Activated T-cell treated with anti-CD3 and anti-CD28 coated beads, Interleukin-2, amount 50 U/mL, for 48 hours (primary cell): Measurements from ENCODE around the gene APH1A.
"Not testable (repeated sequence)": the region's sequence is repeated elsewhere in the genome, so short reads cannot be mapped to it uniquely, and the experiment has no call there.

Source experiments
- DNase-seq, 2 experiments: peaks; one replicate each; pipeline ENCODE4 v3.0.0-alpha.2; 2020

APH1A gene

DNA sequence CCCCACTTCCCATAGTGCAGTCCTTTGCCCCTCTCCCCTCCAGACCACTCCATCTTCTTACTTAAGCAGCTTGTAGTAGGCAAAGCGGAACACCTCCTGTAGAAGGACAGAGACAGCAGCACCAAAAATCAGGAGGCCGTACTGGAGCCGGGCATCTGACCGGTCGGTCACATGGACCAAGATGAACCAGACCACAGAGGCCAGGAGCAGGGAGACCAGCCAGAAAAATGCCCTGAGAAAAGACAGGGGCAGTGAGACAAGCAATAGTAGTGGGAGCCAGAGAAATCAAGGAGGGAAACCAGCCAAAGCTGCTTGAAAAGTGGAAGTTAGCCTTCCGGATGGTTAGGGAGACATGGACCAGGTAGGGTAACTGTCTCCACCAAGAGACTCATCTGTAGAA, 920 bp downstream of the APH1A start:
- no peak for DNase-seq

DNA sequence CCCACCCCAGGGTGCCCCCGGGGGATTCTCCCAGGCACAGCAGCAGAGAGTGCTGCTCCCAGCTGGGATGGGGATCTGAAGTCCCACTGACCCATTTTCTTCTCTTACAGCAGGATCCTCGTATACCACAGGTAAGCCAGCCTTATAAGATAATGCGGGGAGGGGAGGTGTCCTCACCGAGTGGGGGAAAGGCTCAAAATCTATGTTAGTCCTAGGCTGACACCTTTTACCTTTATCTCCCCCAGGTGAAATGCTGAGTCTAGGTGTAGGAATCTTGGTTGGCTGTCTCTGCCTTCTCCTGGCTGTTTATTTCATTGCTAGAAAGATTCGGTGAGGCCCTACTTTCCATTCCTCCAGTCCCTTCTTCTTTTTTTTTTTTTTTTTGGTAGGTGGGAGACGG, 5.3 kb downstream of the APH1A start:
- DNase-seq, result no peak

DNA sequence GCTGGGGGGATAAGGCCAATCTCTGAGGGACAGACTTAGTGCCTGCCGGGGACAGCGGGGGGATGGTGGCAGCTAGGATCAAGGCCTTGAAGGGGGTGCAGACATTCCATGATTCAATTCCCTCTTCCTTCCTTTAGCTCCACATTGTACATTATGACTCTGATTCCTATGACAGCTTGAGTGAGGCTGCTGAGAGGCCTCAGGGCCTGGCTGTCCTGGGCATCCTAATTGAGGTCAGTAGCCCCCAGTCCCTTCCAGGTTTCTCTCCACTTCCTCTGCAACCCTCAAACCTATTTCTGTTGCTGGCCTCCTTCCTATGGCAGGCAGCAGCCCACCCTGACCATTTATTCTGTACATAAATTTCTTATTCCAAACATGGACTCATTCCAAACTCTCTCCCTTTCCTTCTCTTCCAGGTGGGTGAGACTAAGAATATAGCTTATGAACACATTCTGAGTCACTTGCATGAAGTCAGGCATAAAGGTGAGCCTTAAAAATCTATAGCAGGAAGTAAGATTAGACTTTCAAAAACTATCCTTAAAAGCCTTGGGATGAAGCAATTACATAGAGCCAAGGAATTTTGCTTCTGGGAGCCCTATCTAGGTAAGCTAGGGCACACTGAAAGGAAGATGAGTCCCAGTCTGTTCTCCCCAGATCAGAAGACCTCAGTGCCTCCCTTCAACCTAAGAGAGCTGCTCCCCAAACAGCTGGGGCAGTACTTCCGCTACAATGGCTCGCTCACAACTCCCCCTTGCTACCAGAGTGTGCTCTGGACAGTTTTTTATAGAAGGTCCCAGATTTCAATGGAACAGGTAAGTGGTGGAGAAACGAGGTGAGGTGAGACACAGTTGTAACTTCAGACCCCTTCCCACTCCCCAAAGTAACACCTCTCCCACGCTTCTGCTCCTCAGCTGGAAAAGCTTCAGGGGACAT, 6.2 kb downstream of the APH1A start:
- DNase-seq, result no peak

DNA sequence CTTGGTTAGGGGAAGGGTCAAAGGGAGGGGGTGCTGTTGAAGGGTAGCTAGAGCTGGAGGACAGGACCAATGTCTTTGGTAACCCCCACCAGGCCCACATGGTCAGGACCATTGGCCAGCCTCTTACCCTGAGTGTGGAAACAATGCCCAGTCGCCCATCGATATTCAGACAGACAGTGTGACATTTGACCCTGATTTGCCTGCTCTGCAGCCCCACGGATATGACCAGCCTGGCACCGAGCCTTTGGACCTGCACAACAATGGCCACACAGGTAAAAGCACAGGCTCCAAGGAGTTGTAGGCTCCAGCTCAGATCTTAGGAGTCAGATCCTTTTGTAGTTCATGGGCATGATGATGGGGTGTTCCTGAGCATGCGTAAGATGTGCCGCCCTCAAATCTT, 7.4 kb downstream of the APH1A start:
- DNase-seq, result no peak

DNA sequence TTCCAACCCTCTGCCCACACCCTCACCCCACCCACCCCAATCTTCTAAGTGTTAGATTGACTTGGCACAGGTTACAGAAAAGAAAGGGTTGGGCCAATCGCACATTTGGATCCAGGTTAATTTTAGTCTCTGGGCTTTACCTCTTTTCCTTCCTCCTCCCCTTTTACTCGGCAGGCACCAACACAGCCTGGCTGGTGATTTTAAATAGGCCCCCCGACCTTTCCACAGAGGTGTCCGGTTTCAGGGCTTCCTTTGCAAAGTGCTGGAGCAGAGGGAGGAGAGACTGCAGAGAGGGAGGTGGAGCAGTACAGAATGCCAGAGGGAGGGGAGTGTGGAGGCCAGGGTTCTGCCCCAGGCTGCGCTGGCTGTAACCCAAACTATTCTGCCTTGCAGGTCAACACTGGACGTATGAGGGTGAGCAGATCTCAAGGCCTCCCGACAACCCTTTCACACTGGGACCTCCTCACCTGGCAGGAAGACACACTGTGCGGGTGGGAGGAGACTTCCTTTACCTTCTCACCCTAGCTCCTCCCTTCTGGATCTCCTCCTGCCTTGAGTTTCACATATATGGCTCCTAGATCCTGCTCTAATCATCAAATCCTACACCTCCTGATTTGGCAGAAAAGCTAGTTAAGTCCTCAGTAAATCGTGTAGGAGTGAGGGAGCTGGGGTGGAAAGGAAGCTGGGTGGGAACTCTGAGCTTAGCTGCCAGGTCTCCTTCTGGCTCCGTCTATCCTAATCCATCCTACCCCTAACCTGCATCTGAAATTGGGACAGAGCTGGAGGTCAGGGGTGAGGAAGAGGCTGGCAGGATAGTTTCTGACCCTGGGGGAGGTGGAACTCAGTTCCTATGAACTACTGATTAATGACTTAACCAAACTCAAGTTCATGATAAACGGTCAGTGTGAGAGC, 8.8 kb downstream of the APH1A start:
- DNase-seq, result no peak

DNA sequence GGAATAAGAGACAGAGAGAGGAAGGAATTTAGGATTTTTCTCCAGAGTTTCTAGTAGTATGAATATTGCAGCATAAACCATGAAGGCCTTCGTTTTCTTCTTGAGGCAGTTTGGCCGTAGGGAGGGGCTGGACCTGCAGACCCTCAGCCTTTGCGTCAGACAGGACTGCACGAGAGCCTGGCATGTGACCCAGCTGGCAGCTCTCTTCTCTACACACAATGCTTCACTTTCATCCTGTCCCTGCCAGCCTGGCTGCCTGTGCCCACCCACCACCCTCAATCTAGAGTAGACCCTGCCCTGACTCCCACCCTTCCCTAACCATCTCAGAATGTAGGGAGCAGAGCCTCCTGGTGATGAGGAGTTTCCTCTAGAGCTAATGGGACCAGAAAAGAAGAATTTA, 9.6 kb downstream of the APH1A start:
- DNase-seq, result no peak

DNA sequence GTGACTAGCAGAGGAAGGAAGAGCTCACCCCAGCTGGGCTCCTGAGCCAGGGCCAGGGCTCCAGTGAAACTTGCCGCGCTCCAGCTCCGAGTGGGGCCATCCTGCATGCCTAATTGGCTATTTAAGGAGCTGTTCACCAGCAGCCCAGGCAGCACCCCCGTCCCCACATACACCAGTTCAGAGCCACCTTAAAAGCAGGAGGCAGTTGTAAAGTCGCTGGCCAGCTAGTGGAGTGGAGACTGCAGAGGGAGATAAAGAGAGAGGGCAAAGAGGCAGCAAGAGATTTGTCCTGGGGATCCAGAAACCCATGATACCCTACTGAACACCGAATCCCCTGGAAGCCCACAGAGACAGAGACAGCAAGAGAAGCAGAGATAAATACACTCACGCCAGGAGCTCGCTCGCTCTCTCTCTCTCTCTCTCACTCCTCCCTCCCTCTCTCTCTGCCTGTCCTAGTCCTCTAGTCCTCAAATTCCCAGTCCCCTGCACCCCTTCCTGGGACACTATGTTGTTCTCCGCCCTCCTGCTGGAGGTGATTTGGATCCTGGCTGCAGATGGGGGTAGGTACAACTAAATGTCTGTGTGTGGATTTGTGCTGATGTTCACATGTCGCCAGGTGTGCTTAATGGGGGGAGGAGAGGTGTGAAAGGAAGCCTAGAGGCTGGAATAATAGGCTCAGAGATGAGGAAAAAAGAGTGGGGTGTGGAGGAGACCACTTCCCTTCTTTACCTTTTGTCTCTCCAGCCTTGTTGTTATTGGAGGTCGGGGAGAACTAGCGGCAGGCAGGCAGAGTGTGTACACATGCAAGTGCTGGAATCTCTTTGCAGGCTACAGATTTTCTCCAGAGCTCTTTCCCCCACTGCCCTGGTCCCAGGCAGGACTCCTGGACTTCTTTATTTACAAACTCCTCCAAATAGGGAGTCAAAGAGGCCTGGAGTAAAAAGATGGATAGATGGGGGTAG, 10.9 kb downstream of the APH1A start, which contains the start of gene CA14:
CA14 (plus strand) TSS at position 151 of the 962 bp plus-strand sequence; CDS start at position 506, 355 bp downstream.
- no peak for DNase-seq

DNA sequence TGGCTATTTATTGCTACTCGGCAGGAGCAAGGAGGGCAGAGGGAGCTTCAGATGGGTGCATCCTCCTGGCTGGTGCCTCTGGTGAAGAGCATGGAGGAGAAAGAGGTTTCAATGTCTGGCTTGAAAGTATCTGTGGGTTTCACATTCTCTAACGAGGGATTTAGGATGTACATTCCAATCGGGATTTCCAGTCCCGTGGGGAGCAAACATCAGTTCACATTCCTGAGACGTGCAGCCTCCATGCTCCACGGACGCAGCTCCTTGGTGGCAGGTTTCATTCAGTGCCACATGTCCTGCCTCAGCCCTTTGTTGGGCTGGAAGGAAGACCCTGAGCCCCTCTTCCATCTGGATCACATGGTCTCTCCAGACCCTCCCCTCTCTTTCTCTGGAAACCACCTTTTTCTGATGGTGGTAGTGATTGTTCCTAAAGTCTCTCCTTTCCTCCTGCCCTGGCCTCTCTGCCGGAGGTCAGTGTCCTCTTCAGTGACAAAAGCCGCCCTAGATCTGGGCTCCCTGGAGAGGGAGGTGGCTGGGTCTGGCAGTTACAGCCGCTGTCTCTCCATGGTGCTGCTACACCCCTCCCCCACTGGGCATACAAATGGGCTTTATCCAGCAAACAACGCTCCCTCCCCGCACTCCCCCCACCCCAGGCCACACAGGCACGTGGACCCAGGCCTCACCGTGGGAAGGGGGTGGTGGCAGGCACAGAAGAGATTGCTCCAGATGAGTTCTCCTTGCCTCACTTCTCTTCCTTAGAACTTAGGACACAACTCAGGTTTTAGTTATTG, 12.1 kb downstream of the APH1A start:
- no peak for DNase-seq

DNA sequence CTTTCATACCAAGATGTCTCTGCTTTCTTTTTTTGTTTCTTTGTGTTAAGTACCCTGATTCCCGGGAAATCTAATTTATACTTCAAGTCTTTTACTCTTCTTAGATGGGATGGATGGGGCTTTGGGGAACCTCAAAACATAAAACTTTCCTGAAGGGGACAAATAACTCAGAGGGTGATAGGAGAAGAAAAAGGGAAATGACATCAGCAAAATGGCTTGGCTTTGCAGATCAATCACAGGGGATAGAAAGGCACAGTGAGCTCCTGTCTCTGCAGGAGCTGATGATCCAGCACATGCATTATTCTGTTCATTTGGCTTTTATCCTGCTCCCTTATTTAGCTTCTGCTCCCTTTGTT, 12.6 kb downstream of the APH1A start:
- DNase-seq, result no peak

DNA sequence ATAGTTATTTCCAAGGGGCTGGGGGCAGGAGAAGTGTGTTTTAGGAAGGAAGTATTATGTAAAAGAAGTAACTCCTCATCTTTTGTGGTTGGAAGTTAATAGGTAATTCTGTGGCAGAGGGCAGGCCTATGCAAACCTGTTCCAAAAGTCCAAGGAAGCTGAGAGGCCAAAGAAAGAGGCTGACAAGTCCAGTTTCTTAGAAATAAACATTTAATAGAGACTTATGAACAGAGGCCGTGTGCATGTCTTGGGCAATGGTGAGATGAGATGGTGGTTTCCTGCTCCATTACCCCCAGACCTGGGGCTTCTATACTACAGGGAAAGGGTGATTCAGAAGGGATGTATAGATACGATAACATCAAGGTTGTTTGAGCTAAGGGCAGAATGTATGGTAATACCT, 18.9 kb downstream of the APH1A start:
- no peak for DNase-seq

DNA sequence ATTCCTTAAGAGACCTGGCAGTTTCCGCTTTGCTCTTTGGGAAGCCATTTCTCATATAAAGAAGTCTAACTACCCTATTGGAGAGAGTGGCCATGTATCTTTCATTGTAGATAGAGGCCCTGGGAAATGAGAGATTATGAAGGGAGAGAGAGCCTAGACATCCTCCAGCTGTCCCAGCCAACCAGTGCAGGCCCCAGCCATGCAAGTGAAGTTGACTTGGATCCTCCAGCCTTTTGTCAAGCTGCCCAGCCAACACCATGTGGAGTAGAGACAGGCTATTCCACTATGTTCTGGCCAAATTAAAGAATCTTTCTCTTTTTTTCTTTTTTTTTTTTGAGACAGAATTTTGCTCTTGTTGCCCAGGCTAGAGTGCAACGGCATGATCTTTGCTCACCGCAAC, 25.8 kb downstream of the APH1A start:
- no peak for DNase-seq

DNA sequence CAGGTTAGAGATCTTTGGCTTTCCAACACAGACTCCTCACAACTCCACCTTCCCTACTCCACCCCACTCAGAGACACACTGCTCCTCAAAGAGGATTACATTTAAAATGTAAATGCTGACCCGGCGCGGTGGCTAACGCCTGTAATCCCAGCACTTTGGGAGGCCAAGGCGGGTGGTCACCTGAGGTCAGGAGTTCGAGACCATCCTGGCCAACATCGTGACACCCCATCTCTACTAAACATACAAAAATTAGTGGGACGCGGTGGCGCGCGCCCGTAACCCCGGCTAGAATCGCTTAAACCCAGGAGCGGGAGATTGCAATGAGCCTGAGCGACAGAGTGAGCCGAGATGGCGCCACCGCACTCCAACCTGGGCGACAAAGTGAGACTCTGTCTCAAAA, 31.1 kb downstream of the APH1A start:
- no peak for DNase-seq

DNA sequence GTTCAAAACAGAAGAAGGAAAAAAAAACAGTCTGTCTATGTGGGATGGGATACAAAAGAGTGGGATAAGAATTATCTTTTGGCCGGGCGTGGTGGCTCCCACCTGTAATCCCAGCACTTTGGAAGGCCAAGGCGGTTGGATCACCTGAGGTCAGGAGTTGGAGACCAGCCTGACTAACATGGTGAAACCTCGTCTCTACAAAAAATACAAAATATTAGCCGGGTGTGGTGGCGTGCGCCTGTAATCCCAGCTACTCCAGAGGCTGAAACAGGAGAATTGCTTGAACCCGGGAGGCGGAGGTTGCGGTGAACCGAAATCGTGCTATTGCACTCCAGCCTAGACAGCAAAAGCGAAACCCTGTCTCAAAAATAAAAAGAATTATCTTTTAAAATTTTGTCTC, 31.6 kb downstream of the APH1A start:
- not testable (repeated sequence) for DNase-seq

DNA sequence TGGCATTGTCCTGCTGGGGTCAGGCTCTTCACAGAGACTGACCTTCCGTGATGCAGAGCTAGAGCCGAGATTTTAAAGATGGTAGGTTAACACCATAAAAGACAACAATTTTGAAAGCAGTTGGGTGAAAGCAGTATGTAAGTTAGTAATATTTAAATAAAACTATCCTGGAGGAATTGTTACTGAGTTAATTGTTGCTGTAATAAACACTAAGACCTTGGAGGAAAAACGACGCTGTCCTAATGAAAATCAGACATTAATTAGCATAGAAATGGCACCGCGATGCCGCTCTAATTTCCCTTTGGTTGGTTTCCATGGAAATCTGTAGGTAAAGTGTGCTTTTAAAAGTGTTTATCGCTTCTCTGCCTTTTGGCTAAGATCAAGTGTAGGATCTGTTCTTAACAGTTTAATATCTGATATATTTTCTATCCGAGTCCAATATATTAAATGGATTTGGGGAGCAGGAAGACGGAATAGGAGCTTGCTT, 32.2 kb downstream of the APH1A start:
- no peak for DNase-seq

DNA sequence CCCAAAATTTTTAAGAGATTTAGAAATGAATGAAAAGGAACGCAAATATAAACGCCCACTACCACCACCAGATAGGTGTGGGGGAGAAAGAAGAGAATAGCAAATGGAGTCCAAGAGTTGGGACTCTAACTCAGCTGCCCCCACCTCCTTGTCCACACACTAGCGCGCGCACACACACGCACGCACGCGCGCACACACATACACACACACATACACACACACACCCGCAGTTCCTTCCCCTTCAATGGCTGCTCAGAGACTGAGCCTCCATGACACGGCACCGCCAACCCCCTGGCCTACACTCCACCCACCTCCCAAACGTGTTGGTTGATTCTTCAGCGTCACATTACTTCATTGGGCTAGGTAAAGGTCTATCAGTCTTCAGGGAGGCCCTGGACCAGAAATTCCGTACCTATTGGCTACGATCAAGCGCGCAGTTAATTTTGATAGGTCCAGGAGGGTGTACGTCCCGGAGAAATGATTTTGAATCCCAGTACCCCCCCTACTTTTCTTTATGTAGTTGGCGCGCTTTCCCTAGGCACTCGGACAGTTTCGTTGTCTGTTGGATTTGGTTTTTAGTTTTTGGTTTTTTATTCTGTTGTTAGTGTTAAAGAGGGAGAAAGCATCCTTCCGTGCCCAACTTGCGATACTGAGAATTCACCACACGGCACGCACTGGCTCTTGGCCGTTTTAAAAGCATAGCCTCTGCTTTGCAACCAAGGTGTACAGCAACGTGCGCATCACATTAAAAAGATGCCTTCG, 32.8 kb downstream of the APH1A start, which contains the start of gene ANP32E:
ANP32E (minus strand) TSS at position 261 of the 762 bp plus-strand sequence. CDS start 326 bp downstream, outside the sequence.
- DNase-seq, result peak; percentile 93 to 94

DNA sequence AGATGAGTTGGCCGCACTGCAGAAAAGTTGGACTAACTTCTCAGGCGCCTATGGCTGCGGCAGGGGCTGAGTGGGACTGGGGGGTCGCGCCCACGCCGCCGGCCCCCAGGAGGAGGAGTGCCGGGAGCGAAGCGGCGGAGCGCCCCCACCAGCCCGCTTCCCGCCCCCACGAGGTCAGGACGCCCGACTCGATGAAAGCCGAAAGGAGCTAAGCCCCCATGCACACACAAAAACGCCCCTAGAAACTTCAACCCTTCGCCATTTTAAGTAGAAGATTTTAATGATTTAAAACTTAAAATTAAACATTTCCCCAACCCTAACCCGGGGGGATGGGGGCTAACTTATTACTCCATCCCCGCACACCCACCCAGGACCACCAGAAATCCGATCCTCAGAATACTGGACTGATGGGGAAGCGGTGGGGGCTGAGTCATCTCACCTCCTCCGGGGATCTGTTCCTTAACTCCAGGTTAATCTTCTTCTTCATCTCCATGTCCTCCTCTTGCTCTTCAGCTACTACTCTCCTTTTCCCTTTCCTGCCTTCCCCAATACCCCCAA, 33.4 kb downstream of the APH1A start:
- peak; percentile 56 to 63 for DNase-seq

DNA sequence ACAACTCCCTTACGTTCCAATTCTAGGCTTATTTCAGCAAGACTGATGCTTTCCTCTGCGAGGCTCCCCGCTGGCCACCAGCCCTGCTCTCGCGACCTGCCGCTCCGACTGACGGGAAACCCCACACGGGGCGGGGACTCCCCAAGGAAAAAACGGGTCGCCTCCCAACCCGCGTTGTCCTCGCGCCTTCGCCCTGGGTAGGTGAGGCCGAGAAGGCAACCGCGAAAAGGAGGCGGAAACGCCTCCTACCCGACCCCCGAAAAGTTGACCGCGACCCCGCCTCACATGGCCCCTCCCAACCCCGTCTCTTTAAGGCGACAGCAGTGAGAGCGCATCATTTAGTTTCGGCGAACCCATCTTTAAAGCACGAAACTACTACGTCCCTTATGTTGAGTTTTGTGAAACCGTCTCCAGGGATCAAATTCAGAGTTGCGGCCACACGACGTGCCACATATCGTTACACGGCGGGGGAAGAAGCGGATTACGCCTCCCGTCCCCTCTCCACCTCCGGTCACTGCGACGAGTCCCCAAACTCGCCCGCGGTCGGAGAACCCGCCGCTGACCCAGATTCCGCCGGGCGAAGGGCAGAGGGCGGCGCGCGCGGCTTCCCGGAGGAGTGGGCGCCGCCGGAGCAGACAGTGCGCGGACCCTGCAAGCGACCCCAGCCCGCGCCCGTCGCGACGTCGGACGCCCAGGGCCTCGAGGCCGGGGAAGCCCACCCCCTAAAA, 34.1 kb downstream of the APH1A start:
- peak; percentile 94 for DNase-seq

DNA sequence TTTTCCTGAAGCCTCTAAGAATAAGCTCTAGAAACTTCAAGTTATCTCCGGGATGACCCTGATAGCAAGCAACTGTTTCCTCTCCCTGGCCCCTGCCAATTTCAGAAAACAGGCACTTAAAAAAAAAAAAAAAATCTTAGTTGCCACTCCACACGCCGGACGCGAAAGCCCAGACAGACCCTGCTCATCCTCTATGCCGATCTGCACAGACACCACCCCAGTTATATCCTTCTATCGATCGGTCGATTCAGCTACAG, 34.6 kb downstream of the APH1A start:
- DNase-seq, result no peak

DNA sequence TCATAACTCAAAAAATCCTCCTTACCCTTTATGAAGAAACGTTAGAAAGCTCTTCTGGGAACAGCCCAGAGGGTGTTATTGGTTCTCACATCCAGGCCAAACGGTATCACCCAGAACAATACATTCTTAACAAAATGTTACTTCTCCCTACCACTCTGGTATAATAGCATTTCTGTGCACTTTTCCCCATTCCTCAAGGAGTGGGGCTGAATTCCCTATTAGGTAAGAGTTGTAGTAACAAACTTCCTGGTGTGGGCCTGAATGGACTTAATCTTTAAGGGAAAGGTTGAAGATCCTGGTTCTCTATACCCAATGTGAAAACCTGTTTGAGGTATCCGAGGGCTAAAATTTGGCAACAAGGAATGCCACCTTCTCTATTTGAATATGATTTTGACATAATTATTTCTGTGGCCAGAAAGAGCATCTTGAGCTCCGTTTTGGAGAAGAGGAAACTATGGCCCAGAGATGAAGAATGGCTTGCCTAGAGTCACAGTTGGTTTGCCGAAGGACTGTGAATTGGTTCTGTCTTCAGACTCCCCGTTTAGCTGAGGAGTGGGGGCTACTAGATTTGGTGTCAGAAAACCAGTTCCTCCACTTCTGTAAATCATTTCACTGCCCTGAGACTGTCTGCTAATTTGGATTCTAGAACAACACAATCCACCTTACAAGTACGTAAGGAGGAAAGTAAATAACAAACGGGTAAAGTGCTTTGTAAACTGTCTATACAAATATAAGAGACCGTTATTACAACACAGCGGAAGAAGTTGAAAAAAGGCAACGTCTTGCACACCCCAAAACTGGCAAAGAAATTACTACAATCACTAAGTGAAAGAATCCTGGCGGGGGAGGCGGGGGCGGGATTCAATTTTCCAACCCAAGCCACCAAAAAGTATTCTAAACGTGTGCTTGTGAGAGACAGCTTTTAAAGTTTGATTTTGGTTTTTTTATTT, 35.2 kb downstream of the APH1A start:
- DNase-seq, result peak; percentile 62 to 63
